HG02798 (cell line): ENCODE measurements around the gene VAMP5.

Experiments
- ATAC-seq: cut with Tn5 transposase; IDR thresholded peaks from one replicate; pipeline ENCODE4 v1.9.1; 2021; ENCODE audit warnings: mild to moderate bottlenecking; ENCODE audit not compliant: unreplicated experiment, poor library complexity

Gene VAMP5

GRCh38 chr2:85619617-85620016 lies 35.4 kb downstream of the VAMP5 start:
- ATAC-seq, result no peak

DNA sequence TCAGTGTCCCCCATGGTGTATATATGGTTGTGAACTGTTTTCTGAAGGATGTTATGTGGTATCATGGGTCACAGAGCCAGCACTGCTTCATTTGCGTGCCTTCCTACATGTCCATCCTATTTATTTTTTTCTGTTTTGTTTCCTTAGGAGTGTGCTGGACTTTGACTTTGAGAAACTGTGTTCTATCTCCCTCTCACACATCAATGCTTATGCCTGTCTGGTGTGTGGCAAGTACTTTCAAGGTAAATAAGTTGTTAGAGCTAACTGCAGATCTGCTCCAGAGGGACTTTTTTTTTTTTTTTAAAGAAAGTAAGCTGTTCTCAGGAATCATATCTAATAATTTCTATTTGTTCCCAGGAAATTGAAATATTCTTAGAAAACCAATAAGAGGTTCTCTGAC lies 37.1 kb downstream of the VAMP5 start:
- ATAC-seq, result no peak

DNA sequence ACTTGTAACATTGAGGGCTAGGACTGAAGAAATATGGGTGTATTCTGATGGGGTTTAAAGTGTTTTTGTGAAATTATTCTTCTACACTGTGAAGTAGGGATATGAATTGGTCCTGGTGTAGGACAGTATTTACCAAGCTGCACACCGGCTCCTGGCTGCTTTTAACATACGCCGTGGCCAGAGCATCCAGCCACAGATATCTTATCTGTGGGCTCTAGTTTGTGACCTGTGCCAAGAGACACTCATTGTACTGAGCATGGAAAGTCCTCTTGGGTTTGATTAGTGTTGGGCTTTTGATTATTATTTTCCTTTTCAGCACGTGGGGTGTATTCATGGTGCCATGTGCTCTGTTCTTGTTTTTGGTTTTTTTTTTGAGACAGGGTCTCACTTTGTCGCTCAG lies 39.8 kb downstream of the VAMP5 start:
- no peak for ATAC-seq

DNA sequence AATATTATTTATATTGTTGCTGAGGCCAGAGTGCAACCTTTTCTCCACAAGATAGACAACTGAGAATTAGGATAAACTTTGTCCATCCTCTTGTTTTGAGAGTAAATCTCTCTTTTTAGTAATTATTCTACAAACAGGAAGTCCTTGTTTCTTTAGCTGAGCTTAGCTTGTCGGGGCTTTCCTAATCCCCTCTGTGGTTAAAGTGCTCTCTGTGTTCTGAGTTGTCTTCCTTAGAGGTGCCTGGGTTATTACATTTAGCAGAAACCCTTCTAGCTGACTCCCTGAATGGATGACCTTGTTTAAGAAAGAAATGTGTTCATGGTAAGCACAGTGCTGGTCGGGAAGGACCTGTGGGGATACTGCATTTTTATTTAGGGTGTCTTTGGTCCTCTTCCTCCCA lies 44.4 kb downstream of the VAMP5 start:
- ATAC-seq, result peak; percentile 54

GRCh38 chr2:85631316-85631715 lies 47.1 kb downstream of the VAMP5 start:
- no peak for ATAC-seq

GRCh38 chr2:85635011-85635410 lies 50.8 kb downstream of the VAMP5 start:
- no peak for ATAC-seq

DNA sequence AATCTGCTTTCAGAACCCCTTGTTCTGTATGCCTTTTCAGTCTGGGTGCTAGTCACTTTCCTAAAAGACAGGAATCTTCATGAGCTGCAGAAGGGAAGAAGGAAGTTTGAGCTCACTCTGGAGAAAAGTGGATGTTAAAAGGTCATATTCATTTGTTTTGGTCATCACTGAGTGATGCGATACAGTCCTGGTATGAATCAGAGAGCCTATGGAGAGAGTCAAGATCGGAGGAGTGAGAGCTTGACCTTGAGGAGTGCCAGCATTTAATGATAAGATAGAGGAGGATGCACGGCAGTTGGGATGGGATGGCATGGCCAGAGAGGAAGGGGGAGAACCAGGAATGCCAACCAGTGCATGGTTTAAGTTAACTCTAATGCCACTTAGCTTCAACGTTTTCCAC lies 51.4 kb downstream of the VAMP5 start:
- ATAC-seq, result no peak

GRCh38 chr2:85642725-85643124 lies 58.5 kb downstream of the VAMP5 start:
- peak; percentile 83 for ATAC-seq
